Progenitor cell of endocrine pancreas (in vitro differentiated cells): Measurements from ENCODE around the gene CYP39A1. TPM values are rescaled to one million over a fixed set of nuclear protein-coding genes. Genes with fewer than 3 reads are reported as not detected.

Source experiments
- DNase-seq: peaks from one replicate; pipeline ENCODE4 v3.0.0; 2021; ENCODE audit warnings: low spot score; ENCODE audit not compliant: unreplicated experiment
- H3K27ac Mint-ChIP-seq: 2 replicates; pipeline ENCODE4 v1.8.0; 2021; ENCODE audit warnings: mild to moderate bottlenecking, moderate library complexity, mixed read lengths
- H3K27me3 Mint-ChIP-seq: 2 replicates; pipeline ENCODE4 v1.8.0; 2021; ENCODE audit warnings: mixed read lengths
- H3K36me3 Mint-ChIP-seq: 2 replicates; pipeline ENCODE4 v1.8.0; 2022; ENCODE audit warnings: mixed read lengths; ENCODE audit not compliant: insufficient read depth
- H3K4me1 Mint-ChIP-seq: 2 replicates; pipeline ENCODE4 v1.8.0; 2021; ENCODE audit warnings: low read depth, mixed read lengths
- H3K4me3 Mint-ChIP-seq: 2 replicates; pipeline ENCODE4 v1.8.0; 2021; ENCODE audit warnings: low read depth, mild to moderate bottlenecking, moderate library complexity, mixed read lengths
- H3K9me3 Mint-ChIP-seq: 2 replicates; pipeline ENCODE4 v1.8.0; 2021; ENCODE audit warnings: low read depth, mixed read lengths
- total RNA-seq: library from RNA; stranded (reverse); gene quantifications from 2 replicates; pipeline ENCODE4 v1.2.1, GENCODE V29; 2021
- TF ChIP-seq, protein P1 (sequence below): fragments of 200-600 bp; sonication (generic); IDR thresholded peaks from one replicate; pipeline ENCODE4 v1.5.0; 2021; ENCODE audit warnings: antibody characterized with exemption, mild to moderate bottlenecking; ENCODE audit not compliant: unreplicated experiment

The CYP39A1 gene
- total RNA-seq, 1 donor from 2014 or later: 10.3 TPM

GRCh38 chr6:46511320-46511719 lies 141.3 kb downstream of the CYP39A1 start:
- no peaks in the 10 kb centered on the region for H3K36me3 Mint-ChIP-seq
- H3K27me3 Mint-ChIP-seq: no peaks in the 10 kb centered on the region
- TF ChIP-seq, protein P1, sequence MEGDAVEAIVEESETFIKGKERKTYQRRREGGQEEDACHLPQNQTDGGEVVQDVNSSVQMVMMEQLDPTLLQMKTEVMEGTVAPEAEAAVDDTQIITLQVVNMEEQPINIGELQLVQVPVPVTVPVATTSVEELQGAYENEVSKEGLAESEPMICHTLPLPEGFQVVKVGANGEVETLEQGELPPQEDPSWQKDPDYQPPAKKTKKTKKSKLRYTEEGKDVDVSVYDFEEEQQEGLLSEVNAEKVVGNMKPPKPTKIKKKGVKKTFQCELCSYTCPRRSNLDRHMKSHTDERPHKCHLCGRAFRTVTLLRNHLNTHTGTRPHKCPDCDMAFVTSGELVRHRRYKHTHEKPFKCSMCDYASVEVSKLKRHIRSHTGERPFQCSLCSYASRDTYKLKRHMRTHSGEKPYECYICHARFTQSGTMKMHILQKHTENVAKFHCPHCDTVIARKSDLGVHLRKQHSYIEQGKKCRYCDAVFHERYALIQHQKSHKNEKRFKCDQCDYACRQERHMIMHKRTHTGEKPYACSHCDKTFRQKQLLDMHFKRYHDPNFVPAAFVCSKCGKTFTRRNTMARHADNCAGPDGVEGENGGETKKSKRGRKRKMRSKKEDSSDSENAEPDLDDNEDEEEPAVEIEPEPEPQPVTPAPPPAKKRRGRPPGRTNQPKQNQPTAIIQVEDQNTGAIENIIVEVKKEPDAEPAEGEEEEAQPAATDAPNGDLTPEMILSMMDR: no peak
- no peak overlapping the region for H3K27ac Mint-ChIP-seq
- no peaks in the 10 kb centered on the region for H3K4me1 Mint-ChIP-seq
- H3K9me3 Mint-ChIP-seq: no peaks in the 10 kb centered on the region
- H3K4me3 Mint-ChIP-seq: no peak overlapping the region
- DNase-seq: no peak

- H3K4me1 Mint-ChIP-seq: no peaks in the 10 kb centered on the region
- H3K27me3 Mint-ChIP-seq: peaks cover under 1% of the 10 kb centered on the region
- no peaks in the 10 kb centered on the region for H3K36me3 Mint-ChIP-seq
- TF ChIP-seq, protein P1: no peak
- H3K27ac Mint-ChIP-seq: no peak overlapping the region
- no peak for DNase-seq
- H3K4me3 Mint-ChIP-seq: no peak overlapping the region
- H3K9me3 Mint-ChIP-seq: no peaks in the 10 kb centered on the region
These were observed 142.0 kb downstream of the CYP39A1 start for GRCh38 chr6:46510651-46511050.

- H3K27me3 Mint-ChIP-seq: peaks cover 6% of the 10 kb centered on the region
- no peaks in the 10 kb centered on the region for H3K36me3 Mint-ChIP-seq
- H3K27ac Mint-ChIP-seq: no peak overlapping the region
- DNase-seq: no peak
- no peaks in the 10 kb centered on the region for H3K4me1 Mint-ChIP-seq
- no peak overlapping the region for H3K4me3 Mint-ChIP-seq
- TF ChIP-seq, protein P1: no peak
- H3K9me3 Mint-ChIP-seq: no peaks in the 10 kb centered on the region
These were observed 142.6 kb downstream of the CYP39A1 start for GRCh38 chr6:46509981-46510510.

GRCh38 chr6:46509063-46509462 lies 143.6 kb downstream of the CYP39A1 start:
- peaks cover 6% of the 10 kb centered on the region for H3K27me3 Mint-ChIP-seq
- H3K4me1 Mint-ChIP-seq: no peaks in the 10 kb centered on the region

GRCh38 chr6:46507426-46507825 lies 145.2 kb downstream of the CYP39A1 start:
- Mint-ChIP-seq H3K4me1 (no peaks in the 10 kb centered on the region), H3K4me3 (no peak overlapping the region), H3K27ac (no peak overlapping the region), H3K27me3 (peaks cover 6% of the 10 kb centered on the region), H3K36me3 (no peaks in the 10 kb centered on the region), H3K9me3 (no peaks in the 10 kb centered on the region)
- no peak for DNase-seq
- TF ChIP-seq, protein P1: no peak

More at GRCh38 chr6:46509063-46509462, 143.6 kb downstream of the CYP39A1 start:
- Mint-ChIP-seq H3K27ac (no peak overlapping the region), H3K9me3 (no peaks in the 10 kb centered on the region), H3K4me3 (no peak overlapping the region), H3K36me3 (no peaks in the 10 kb centered on the region)
- DNase-seq: no peak
- TF ChIP-seq, protein P1: no peak
